ENCODE data around the gene RGS9.
"Not testable (repeated sequence)": the region's sequence is repeated elsewhere in the genome, so short reads cannot be mapped to it uniquely, and the experiment has no call there.

The RGS9 gene

DNA sequence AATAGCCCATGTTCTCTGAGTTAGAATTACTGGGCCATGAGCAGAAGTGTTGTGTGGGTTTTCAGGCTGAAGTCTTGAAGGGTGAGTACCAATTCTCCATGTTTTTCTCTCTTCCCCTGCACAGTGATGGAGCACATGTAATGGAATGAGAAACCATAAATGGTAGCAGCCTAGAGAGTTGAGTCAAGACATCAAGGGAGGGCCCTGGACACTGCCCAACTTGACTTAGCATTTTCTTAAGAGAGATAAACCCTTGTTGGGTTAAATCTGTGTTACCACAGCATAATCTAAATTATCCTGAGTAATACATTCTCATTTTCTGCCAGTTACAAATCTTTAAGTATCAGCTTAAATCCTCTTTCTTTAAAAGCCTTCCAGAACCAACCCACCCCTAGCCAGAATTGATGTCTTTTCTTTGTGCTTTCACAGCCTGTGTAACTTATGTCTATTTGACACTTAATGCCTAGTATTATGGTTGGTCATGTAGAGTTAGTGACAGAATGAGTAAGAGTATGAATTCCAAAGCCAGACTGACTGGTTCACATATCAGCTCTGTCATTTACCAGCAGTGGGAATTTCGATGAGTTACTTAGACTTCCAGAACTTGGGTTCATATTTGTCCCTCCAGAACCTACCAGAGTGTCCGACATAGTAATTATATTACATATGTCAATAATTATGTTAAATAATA is 27.0 kb upstream of the RGS9 start:
- no peak for DNase-seq (ENCODE audit: low read depth in 2 of 2, low spot score in 1 of 2)

- DNase-seq (ENCODE audit: low read depth in 2 of 2, low spot score in 1 of 2), result no peak
These were observed 21.3 kb upstream of the RGS9 start for GRCh38 chr17:65115839-65116238.

DNA sequence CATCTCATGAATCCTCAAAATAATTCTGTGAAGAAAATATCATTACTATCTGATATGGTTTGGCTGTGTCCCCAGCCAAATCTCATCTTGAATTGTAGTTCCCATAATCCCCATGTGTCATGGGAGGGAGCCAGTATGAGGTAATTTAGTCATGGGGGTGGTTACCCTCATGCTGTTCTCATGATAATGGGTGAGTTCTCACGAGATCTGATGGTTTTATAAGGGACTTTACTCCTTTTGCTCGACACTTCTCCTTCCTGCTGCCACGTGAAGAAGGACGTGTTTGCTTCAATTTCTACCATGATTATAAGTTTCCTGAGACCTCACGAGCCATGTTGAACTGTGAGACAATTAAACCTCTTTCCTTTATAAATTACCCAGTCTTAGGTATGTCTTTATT is 20.7 kb upstream of the RGS9 start:
- not testable (repeated sequence) for DNase-seq (ENCODE audit: low read depth in 2 of 2, low spot score in 1 of 2)

GRCh38 chr17:65117384-65118035 is 19.7 kb upstream of the RGS9 start:
- no peak for DNase-seq (ENCODE audit: low read depth in 2 of 2, low spot score in 1 of 2)

GRCh38 chr17:65121368-65121767 is 15.8 kb upstream of the RGS9 start:
- DNase-seq (ENCODE audit: low read depth in 2 of 2, low spot score in 1 of 2), result no peak

DNA sequence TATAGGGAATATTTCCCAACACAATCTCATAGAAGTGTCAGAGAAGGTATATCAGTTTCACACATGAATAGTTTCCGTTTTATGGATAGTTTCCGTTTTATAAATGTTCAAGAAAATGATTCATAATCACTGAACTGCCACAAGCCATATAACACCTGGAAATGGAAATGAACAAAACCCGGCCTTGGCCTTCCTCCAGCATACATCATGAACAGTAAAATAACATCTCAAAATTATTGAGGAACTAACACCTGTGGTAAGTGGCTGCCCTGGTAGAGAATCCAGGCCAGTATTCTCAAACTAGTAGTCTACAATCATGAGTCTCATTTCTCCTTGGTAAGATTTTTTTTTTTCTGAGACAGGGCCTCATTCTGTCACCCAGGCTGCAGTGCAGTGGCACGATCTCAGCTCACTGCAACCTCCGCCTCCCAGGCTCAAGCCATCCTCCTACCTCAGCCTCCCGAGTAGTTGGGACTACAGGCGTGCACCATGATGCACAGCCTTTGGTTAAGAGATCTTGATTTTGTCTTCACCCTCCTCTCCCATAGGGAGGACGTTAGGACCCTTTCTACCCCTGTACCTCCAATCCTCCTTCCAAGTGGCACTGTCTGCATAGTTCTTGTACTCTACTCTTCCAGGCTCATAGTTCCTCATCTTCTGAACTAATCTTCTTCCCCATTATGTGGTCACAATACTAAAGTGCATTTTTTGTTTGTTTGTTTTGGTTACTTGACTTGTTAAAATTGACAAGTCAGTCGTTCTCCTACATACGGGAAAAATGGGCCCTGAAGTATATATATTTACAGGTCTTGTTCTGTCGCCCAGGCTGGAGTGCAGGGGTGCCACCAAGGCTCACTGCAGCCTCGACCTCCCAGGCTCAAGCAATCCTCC is 15.0 kb upstream of the RGS9 start:
- no peak for DNase-seq (ENCODE audit: low read depth in 2 of 2, low spot score in 1 of 2)

- DNase-seq (ENCODE audit: low read depth in 2 of 2, low spot score in 1 of 2), result peak; percentile 49 to 63
These were observed 14.1 kb upstream of the RGS9 start for GRCh38 chr17:65122836-65123756.

GRCh38 chr17:65123757-65124675 is 13.2 kb upstream of the RGS9 start:
- DNase-seq (ENCODE audit: low read depth in 2 of 2, low spot score in 1 of 2), result no peak

DNA sequence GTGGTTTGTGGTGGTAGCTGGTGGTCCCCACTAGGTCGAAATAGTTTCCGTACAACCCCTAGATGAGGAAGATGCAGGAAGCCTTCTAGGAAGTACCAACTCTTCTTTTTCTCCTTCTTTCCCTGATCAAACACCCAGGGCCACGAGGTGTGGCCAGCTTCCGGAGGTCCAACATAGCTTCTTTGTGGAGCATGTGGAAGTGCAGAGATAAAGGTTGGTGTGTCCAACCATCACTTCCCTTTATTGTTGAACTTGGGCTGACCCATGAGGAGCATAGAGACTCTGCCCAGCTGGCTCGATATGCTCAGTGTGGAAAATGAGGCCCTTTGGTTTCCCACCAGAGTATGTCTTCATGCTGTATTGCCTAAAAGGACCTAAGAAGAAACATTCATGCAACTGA is 6.3 kb upstream of the RGS9 start:
- DNase-seq (ENCODE audit: low read depth in 2 of 2, low spot score in 1 of 2), result no peak

GRCh38 chr17:65131240-65131639 is 5.9 kb upstream of the RGS9 start:
- no peak for DNase-seq (ENCODE audit: low read depth in 2 of 2, low spot score in 1 of 2)

GRCh38 chr17:65131946-65132345 is 5.2 kb upstream of the RGS9 start:
- no peak for DNase-seq (ENCODE audit: low read depth in 2 of 2, low spot score in 1 of 2)

DNA sequence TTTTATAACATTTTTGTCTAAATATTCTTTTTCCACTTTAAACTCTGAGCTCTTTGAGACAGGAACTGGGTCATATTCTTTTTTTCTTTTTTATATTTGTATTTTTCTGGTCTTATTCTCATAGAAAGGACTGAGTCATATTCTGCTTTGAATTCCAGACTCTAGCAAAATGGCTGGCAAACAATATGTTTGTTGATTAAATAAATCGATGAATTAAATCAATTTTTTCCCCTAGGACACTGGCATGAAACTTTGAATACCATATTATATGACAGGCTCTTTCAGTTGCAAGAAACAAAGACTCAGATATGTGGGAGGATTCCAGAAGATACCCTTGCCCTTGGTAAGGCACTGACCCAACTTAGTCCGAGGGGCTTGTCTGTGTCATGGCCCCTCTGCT is 3.1 kb upstream of the RGS9 start:
- DNase-seq (ENCODE audit: low read depth in 2 of 2, low spot score in 1 of 2), result no peak

DNA sequence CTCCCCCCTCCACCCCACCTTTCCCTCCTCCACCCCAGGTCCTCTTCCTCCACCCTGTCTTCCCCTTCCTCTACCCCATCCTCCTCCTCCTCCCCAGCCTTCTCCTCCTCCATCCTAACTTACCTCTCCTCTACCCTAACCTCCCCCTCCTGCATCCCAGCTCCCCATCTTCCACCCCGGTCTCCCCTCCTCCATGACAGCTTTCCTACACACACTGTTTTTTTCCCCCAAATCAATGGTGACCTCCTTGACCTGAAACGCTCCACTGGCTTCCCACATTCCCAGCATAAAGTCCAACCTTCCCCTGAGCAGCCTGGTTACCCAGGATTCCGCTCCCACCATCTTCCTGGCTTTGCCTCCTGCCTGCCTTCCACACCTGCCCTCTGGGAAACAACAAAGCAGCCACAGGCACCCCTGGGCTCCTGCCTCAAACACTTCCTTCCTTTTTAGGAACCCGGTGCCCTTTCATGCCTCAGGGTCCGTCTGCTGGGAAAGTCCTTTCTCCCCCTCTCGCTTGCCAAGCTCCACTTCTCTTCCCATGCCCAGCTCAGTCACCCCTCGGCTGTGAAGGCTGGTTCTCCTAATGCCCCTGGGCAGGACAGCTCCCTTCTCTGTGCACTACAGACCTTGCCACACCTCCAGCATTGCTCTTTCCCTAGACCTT is 2.1 kb downstream of the RGS9 start:
- DNase-seq (ENCODE audit: low read depth in 2 of 2, low spot score in 1 of 2), result no peak

- no peak for DNase-seq (ENCODE audit: low read depth in 2 of 2, low spot score in 1 of 2)
These were observed 5.1 kb downstream of the RGS9 start for GRCh38 chr17:65142247-65142646.

GRCh38 chr17:65143889-65144604 is 6.9 kb downstream of the RGS9 start:
- DNase-seq (ENCODE audit: low read depth in 2 of 2, low spot score in 1 of 2), result no peak

DNA sequence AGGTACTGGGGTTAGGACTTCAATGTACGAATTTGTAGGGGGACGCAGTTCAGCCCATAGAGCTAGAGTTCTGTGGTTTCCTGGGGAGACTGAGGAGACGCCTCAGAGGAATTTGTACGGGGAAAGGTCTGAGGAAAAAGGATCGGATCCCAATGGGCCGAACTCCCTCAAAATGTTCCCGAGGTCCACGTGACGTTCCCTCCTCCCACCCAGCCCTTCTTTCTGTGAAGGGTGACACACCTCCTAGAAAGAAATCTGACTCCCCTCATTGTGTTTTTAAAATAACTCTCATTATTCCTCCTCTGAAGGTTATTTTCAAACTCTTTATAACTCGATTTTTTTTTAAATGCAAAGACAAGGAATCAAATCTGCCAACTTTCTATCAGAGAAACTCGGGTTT is 8.6 kb downstream of the RGS9 start:
- no peak for DNase-seq (ENCODE audit: low read depth in 2 of 2, low spot score in 1 of 2)

DNA sequence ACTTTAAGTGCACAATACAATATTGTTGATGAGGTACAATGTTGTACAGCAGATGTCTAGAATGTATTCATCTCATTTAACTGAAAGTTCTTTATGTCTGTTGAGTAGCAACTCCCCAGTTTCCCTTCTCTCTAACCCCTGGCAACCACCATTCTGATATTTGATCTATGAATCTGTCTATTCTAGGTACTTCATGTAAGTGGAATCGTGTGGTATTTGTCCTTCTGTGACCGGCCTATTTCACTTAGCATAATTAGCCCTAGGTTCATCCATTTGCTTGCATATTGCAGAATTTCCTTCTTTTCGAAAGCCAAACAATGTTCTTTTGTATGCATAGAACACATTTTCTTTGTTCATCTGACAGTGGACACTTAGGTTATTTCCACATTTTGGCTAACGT is 10.8 kb downstream of the RGS9 start:
- no peak for DNase-seq (ENCODE audit: low read depth in 2 of 2, low spot score in 1 of 2)

DNA sequence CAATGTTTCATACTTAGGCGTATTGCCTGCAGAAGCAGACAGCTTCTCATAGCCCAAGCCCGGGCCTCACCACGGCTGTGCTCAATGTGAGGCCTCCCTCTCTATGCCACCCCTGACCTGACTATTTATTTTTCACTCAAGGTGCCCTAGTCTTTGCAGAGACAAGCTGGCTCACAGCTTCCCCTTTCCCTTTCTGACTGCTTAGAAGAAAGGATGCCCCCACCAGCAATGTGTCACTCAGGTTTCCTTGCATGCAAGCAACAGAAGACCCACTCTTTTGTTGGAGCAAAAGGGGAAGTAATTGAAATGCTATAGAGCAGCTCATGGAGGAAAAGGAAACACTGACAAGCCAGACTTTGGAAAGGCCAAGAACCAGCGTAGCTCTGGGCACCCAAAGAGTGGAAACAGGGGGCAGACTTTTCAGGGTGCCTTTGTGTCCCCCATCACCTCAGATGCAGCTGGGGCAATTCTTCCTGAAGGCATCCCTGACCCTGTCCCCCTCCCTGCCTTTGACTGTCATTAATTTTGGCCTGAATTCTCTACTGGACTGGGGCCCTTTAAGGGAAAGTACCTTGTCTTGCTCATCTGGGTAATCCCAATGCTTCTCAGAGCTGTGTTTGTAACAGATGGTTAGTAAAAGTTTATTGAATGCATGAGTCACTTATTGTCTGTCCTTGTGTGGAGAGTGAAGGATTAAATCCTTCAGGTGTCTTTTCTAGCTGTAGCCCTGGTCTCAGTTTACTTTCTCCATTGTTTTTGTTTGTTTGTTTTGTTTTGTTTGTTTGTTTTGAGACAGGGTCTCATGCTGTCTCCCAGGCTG is 17.8 kb downstream of the RGS9 start:
- no peak for DNase-seq (ENCODE audit: low read depth in 2 of 2, low spot score in 1 of 2)

Data from stimulated activated CD8-positive, alpha-beta memory T cell treated with anti-CD3 and anti-CD28 coated beads, Interleukin-4, amount 100 ng/mL, for 1 hour (primary cell).